ENCODE data around the gene CADM1.

Gene CADM1

DNA sequence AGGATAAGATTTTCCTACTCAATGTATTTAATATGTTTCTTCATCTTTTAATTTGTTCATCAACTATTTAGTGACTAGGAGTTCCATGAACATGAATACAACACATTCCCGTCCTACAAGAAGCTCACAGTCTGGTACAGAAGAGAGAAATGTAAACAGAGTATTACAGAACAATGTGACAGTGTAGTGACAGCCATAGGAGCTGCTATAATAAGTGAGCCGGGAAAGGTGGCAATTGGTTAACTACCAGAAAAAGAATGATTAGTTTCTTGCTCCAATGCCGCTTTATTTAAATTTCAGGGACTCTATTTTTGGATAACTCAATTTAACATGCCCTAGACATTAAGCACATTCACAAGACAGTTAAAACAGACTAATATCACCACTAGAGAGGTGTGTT, 192.3 kb downstream of the CADM1 start:
- no peak for DNase-seq

- DNase-seq = no peak
Observed at GRCh38 chr11:115306689-115307088, 197.5 kb downstream of the CADM1 start.

- peak; percentile 76 for DNase-seq
Observed at GRCh38 chr11:115304774-115305472, 199.3 kb downstream of the CADM1 start.

DNA sequence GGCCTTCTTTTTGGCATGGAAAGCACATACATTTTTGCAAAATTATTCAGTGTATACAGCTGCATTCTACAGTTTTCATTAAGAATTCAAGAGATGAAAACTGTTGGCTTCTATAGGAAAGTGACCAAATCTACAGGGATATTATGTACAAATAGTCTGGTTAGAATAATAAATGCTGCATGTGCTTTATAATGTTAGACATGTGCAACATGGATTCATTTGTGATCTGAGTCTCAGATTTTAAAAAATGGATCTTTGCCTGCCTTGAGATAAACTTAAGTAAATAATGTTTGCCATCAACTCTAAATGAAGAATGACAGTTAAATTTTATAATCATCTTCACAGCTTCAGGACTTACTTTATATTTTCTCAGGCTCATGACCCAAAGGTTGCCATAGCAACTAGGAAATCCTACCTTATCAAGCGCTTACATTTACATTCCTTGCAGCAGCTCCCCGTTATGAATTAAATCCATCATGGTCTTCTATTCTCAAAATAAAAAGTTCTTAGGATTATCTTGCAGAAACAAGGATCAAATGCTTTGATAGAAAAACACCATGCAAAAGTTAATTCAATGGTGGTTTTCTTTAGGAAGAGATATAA, 200.2 kb downstream of the CADM1 start:
- peak; percentile 49 for DNase-seq

DNA sequence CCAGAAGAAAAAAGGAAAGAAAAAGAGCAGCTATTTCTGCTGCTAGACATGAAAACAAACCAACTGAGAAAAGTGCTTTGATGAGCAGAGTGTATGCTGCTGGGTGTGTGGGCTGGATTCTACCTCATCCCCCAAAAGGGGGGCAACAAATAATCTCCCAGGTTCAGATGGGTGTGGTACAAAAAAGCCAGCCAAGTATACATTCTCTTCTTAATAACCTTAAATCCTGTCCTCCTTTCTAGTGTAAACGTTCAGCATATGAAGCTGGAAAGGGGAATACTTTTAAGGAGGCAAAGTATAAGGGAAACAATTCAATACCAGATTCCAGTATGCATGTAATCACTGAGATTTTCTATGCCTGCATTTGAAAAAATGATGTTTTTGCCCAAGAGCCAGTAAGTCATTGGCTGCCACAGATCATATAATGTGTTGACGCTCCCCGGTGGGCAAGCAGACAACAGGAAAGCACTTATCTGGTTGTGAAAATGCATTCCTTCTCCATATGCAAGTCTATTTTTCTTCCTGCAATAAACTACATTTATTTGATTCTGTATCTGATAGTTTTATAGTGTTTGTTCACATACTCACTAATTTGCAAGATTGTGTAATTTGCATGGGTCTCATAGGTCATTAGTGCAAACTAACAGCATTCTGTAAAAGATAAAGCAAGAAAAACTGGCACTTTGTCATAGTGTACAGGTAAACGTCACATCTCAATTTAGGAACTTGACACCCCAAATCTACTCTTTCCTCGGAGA, 201.1 kb downstream of the CADM1 start:
- DNase-seq = peak; percentile 71

GRCh38 chr11:115300660-115301428, 203.4 kb downstream of the CADM1 start:
- DNase-seq = peak; percentile 38

GRCh38 chr11:115298300-115299012, 205.8 kb downstream of the CADM1 start:
- peak; percentile 72 for DNase-seq

GRCh38 chr11:115297330-115297729, 206.9 kb downstream of the CADM1 start:
- DNase-seq = peak; percentile 80

DNA sequence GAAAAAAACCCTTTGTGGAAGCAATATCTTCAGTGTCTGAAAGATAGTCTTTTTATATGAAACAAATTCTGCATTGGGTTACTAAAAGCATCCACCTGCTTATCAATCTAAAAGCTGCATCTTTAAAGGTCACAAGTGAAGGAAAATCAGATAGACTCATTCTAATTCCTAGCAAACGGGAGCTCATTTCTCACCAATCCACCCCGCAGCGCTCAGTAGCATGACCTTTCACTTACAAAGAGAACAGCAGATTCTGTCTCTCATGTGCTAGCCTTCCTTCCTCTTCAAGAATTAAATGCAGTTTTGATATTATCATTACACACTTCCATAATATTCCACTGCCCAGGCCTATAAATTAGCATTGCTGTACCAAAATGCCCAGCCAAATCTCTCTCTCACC, 212.9 kb downstream of the CADM1 start:
- DNase-seq = peak; percentile 45

- peak; percentile 75 for DNase-seq
Observed at GRCh38 chr11:115290893-115291292, 213.3 kb downstream of the CADM1 start.

- DNase-seq = no peak
Observed at GRCh38 chr11:115290479-115290878, 213.7 kb downstream of the CADM1 start.

GRCh38 chr11:115287266-115287665, 216.9 kb downstream of the CADM1 start:
- DNase-seq = peak; percentile 45

DNA sequence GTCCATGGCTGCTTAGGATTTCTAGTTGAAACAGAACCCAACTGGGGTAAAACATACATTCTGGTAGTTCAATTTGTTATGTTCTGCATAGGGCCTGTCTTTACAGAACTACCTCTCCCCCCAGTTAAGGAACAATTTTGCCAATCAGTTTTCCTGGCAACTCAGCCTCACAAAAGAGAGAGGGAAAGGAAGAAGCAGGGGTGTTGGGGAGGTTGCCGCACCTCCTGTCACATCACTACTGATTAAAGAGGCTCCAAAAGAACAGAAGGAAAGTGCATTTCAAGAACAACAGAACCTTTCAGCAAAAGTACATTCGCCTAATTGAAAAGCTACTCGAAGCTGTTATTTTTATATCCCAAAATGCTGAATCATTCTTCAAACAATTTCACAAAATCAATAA, 217.6 kb downstream of the CADM1 start:
- DNase-seq = peak; percentile 50

DNA sequence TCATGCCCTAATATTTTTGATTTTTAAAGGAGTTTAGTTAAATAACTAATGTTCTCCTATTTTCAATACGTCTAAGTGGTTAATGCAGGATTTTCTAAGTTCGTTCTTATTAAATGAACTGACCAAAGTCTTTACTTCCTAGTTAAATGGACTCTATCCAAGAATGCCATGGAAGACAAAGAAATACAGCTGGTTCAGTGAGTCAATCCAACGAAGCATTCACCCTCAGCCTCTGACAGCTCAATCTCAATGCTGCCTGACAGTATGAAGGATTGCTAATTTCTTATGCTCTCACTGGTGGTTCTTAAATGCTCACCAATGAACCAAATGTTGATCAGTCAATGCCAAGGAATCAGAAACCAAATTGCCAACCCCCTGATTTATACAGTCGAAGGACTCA, 219.4 kb downstream of the CADM1 start:
- DNase-seq = peak; percentile 68

- DNase-seq = peak; percentile 88
Observed at GRCh38 chr11:115282923-115283322, 221.3 kb downstream of the CADM1 start.

DNA sequence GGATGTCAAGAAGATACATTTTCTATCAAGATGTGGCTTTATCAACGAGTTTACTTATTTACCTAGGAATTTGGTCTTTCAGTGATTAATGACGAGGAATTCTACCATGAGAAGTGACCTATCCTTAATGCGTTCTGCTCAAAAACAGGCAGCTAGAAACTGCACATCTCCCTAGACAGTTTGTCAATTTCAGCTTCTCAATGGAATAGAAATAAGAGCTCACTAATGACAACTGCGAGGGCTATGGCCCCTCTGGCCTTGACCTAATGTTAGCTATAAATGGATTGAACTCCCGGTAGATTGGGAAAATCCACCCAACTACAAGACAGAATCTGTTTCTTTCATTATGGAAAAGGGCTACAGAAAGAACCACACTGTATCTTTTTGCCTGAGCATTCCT, 223.4 kb downstream of the CADM1 start:
- DNase-seq = no peak

GRCh38 chr11:115279813-115280761, 224.1 kb downstream of the CADM1 start:
- DNase-seq = no peak

- no peak for DNase-seq
Observed at GRCh38 chr11:115276799-115277198, 227.4 kb downstream of the CADM1 start.

- peak; percentile 27 for DNase-seq
Observed at GRCh38 chr11:115276191-115276590, 228.0 kb downstream of the CADM1 start.

- DNase-seq = no peak
Observed at GRCh38 chr11:115275045-115275444, 229.2 kb downstream of the CADM1 start.

- no peak for DNase-seq
Observed at GRCh38 chr11:115272925-115273324, 231.3 kb downstream of the CADM1 start.
